DOHH2 (cell line): ENCODE data around the gene RSRP1.

Experiments used
- H3F3A ChIP-seq: fragments of 200-600 bp; sonication (generic), shearing (Covaris generic); 2 replicates; pipeline ENCODE4 v1.6.0; 2016; ENCODE audit warnings: antibody characterized with exemption, mild to moderate bottlenecking; ENCODE audit not compliant: control insufficient read depth, insufficient read depth
- H3K27ac ChIP-seq: fragments of 200-600 bp; sonication (generic); 2 replicates; pipeline ENCODE4 v1.5.1; 2014; ENCODE audit warnings: low read depth, mild to moderate bottlenecking, low read length, moderate library complexity
- H3K27me3 ChIP-seq: fragments of 200-600 bp; sonication (generic); 2 replicates; pipeline ENCODE4 v1.6.1; 2014; ENCODE audit warnings: mild to moderate bottlenecking, low read length, mixed read lengths; ENCODE audit not compliant: control insufficient read depth
- H3K36me3 ChIP-seq: fragments of 200-600 bp; sonication (generic); 2 replicates; pipeline ENCODE4 v1.6.1; 2014; ENCODE audit warnings: mild to moderate bottlenecking, low read length, moderate library complexity, mixed read lengths; ENCODE audit not compliant: control insufficient read depth
- H3K4me1 ChIP-seq: fragments of 200-600 bp; sonication (generic); 2 replicates; pipeline ENCODE4 v1.6.1; 2014; ENCODE audit warnings: mild to moderate bottlenecking, low read length, mixed read lengths; ENCODE audit not compliant: control insufficient read depth
- H3K4me2 ChIP-seq: fragments of 200-600 bp; sonication (generic); 2 replicates; pipeline ENCODE4 v1.6.0; 2014; ENCODE audit warnings: mild to moderate bottlenecking, low read length, moderate library complexity
- H3K4me3 ChIP-seq: fragments of 200-600 bp; sonication (generic); 2 replicates; pipeline ENCODE4 v1.5.1; 2014; ENCODE audit warnings: mild to moderate bottlenecking, low read length, mixed read lengths
- H3K79me2 ChIP-seq: fragments of 200-600 bp; sonication (generic); 2 replicates; pipeline ENCODE4 v1.6.1; 2014; ENCODE audit warnings: mild to moderate bottlenecking, low read length, mixed read lengths; ENCODE audit not compliant: control insufficient read depth
- H3K9me2 ChIP-seq: fragments of 200-600 bp; sonication (generic); replicated peaks from 2 replicates; pipeline ENCODE4 v1.6.1; 2014; ENCODE audit warnings: mild to moderate bottlenecking, low read length, mixed read lengths; ENCODE audit not compliant: control insufficient read depth
- H3K9me3 ChIP-seq: fragments of 200-600 bp; sonication (generic); 2 replicates; pipeline ENCODE4 v1.6.1; 2014; ENCODE audit warnings: antibody characterized with exemption, low read length, mixed read lengths; ENCODE audit not compliant: control insufficient read depth, insufficient read depth
- H4K20me1 ChIP-seq: fragments of 200-600 bp; sonication (generic); 2 replicates; pipeline ENCODE4 v1.6.0; 2014; ENCODE audit warnings: low read depth, mild to moderate bottlenecking, antibody characterized with exemption, low read length, moderate library complexity; ENCODE audit not compliant: control insufficient read depth, insufficient read depth
- CTCF ChIP-seq: fragments of 200-600 bp; sonication (generic); IDR thresholded peaks from one replicate; pipeline ENCODE4 v1.5.1; 2014; ENCODE audit warnings: antibody characterized with exemption, mild to moderate bottlenecking, low read depth, low read length; ENCODE audit not compliant: poor library complexity, severe bottlenecking
- EZH2phosphoT487 ChIP-seq: fragments of 200-600 bp; sonication (generic); IDR thresholded peaks from 2 replicates; pipeline ENCODE4 v1.6.1; 2017; ENCODE audit warnings: borderline replicate concordance, mild to moderate bottlenecking, antibody characterized with exemption, low read length, moderate library complexity, mixed read lengths

The RSRP1 gene

GRCh38 chr1:25197235-25197975 lies 49.8 kb downstream of the RSRP1 start:
- Histone ChIP-seq H3K79me2 (no peaks in the 10 kb centered on the region), H3K4me2 (no peak overlapping the region), H3K27me3 (peaks cover 7% of the 10 kb centered on the region; the same call in 1 of the 2 replicates), H3K9me3 (no peaks in the 10 kb centered on the region), H3K27ac (no peak overlapping the region), H3K36me3 (no peaks in the 10 kb centered on the region), H3F3A (no peaks in the 10 kb centered on the region), H3K9me2 (no peaks in the 10 kb centered on the region), H3K4me3 (no peak overlapping the region), H4K20me1 (no peaks in the 10 kb centered on the region), H3K4me1 (no peaks in the 10 kb centered on the region)
- TF ChIP-seq CTCF: no peak
- TF ChIP-seq EZH2phosphoT487: no peak

GRCh38 chr1:25196830-25197229 lies 50.4 kb downstream of the RSRP1 start:
- TF ChIP-seq CTCF (no peak), EZH2phosphoT487 (no peak)
- Histone ChIP-seq H3K4me1 (no peaks in the 10 kb centered on the region), H3K4me2 (no peak overlapping the region)

DNA sequence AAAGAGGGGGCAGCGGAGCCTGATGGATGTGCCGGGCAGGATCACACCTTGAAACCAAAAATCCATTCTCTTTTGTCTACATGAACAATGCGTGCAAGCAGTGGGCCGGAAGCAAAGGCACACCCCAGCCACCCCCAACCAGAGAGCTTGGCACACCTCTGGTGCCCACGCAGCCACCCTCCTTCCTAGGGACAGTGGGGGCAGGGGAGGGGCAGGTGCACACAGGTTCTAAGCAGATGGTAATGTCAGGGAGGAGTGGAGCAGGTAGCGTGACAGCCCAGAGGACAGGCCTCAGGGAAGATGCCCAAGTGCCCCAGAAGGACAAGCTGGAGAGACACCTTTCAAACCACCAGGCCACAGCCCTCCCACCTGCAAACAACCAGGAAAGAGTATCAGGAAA lies 51.4 kb downstream of the RSRP1 start:
- no peaks in the 10 kb centered on the region for H3K4me1 ChIP-seq

More at GRCh38 chr1:25196830-25197229, 50.4 kb downstream of the RSRP1 start:
- H3K36me3 ChIP-seq: no peaks in the 10 kb centered on the region
- no peaks in the 10 kb centered on the region for H3F3A ChIP-seq
- H4K20me1 ChIP-seq: no peaks in the 10 kb centered on the region
- H3K27me3 ChIP-seq: peaks cover 7% of the 10 kb centered on the region; the same call in 1 of the 2 replicates
- H3K9me3 ChIP-seq: no peaks in the 10 kb centered on the region
- H3K79me2 ChIP-seq: no peaks in the 10 kb centered on the region
- H3K4me3 ChIP-seq: no peak overlapping the region
- no peaks in the 10 kb centered on the region for H3K9me2 ChIP-seq
- no peak overlapping the region for H3K27ac ChIP-seq

More for the DNA sequence above, 51.4 kb downstream of the RSRP1 start:
- no peak for TF ChIP-seq CTCF
- no peak for TF ChIP-seq EZH2phosphoT487
- H3K4me2 ChIP-seq: no peak overlapping the region
- H3K4me3 ChIP-seq: no peak overlapping the region
- H3K9me2 ChIP-seq: no peaks in the 10 kb centered on the region
- no peaks in the 10 kb centered on the region for H3K36me3 ChIP-seq
- no peaks in the 10 kb centered on the region for H4K20me1 ChIP-seq
- H3K27ac ChIP-seq: no peak overlapping the region
- H3K9me3 ChIP-seq: no peaks in the 10 kb centered on the region
- H3K27me3 ChIP-seq: peaks cover 7% of the 10 kb centered on the region; the same call in 1 of the 2 replicates
- no peaks in the 10 kb centered on the region for H3F3A ChIP-seq
- no peaks in the 10 kb centered on the region for H3K79me2 ChIP-seq
